Activated naive CD4-positive, alpha-beta T cell (primary cell): ENCODE data around the gene KLC1.
"Not testable (repeated sequence)": the region's sequence is repeated elsewhere in the genome, so short reads cannot be mapped to it uniquely, and the experiment has no call there.

Source experiments
- DNase-seq, 4 experiments: peaks; one replicate each; lab custom pipeline; 2025; lab: John Stamatoyannopoulos, UW

The KLC1 gene

DNA sequence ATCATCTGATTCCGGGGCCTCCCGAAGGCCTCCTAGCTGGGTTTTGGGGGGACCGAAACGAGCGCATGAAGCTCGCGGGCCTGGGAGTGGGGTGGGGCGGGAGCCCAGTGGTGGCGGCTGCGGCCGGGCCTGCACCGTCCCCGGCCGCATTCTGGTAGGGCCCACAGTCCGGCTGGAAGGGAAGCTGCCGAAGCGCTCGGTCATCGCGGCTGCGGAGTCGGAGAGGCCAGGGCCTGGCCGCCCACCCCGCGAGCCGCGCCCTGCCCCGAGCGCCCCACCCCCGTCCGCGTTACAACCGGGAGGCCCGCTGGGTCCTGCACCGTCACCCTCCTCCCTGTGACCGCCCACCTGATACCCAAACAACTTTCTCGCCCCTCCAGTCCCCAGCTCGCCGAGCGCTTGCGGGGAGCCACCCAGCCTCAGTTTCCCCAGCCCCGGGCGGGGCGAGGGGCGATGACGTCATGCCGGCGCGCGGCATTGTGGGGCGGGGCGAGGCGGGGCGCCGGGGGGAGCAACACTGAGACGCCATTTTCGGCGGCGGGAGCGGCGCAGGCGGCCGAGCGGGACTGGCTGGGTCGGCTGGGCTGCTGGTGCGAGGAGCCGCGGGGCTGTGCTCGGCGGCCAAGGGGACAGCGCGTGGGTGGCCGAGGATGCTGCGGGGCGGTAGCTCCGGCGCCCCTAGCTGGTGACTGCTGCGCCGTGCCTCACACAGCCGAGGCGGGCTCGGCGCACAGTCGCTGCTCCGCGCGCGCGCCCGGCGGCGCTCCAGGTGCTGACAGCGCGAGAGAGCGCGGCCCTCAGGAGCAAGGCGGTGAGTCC, at the start of gene KLC1:
Gene KLC1 (plus strand): TSS at position 528 of the 819 bp plus-strand sequence. CDS start 25,354 bp downstream, outside the sequence.
- peak; percentile 67 to 83 (median 74) for DNase-seq

GRCh38 chr14:103581206-103581605, 47.8 kb upstream of the KLC1 start:
- DNase-seq: no peak

DNA sequence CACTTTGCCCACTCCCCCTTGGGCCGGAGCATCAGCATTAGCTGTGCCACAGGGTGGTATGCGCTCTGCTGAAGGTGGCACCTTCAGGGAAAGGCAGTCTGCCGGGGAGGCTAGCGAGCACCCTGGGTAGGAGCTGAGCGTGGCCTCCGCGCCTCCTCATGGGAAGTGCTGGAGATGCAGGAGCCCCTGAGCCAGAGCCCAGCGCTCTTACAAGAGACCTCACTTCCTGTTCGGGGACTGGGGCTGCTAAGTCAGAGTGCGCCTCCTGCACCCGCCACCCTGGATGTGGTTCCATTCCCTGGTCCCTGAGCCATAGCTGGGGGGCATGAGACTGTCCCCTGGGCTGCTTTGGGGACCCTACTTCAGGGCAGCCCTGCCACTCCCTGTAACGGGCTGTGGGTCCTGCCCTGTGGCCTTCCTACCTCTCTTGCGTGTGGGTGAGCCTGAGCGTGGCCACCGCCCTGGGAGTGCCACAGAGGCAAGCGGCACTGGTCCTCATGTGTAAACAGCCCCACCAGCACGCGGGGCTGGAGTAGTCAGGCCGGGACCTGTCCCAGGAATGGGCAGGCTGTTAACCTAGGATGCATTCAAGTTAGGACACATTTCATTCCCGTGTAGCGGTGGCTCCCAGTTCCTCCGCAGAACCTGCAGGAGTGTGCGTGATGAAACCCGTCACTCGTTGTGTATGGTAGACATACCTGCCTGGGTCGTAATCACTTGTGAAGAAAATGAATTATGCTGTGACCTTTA, 46.9 kb upstream of the KLC1 start:
- DNase-seq: no peak

DNA sequence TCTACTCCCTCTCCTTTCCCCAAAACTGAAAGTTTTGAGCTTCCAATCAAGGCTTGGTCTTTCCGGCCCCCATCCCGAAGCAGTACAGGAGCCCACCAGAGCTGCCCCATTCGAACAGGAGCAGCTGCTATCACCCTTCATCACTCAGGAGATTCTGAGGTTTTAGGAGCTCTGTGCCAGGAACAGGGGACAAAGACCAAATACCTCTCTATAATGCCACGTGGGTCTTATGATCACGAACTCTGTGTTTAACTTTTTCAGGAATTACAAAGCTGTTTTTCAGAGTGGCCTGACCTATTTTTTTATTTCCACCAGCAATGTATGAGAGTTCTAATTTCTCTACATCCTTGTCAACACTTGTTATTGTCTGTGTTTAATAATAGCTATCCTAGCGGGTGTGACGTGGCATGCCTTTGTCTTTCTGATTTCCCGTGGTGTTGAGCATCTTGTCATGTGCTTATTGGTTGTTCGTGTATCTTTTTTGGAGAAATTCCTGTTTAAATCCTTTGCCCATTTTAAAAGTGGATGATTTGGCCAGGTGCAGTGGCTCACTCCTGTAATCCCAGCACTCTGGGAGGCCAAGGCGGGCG, 44.6 kb upstream of the KLC1 start:
- no peak for DNase-seq

DNA sequence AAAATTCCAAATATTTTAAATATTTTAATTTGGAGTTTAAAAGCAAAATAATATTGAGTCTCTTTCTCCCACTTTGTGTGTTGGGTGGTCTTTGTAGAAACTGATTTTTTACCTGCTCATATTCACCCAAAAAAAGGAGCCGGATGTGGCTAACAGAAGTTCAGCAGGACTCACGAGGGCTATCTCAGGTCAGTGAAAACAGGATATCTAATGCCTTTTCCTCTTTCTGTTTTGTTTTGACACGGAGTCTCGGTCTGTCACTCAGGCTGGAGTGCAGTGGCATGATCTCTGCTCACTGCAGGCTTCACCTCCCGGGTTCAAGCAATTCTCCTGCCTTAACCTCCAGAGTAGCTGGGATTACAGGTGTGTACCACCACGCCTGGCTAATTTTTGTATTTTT, 35.4 kb upstream of the KLC1 start:
- DNase-seq: no peak

DNA sequence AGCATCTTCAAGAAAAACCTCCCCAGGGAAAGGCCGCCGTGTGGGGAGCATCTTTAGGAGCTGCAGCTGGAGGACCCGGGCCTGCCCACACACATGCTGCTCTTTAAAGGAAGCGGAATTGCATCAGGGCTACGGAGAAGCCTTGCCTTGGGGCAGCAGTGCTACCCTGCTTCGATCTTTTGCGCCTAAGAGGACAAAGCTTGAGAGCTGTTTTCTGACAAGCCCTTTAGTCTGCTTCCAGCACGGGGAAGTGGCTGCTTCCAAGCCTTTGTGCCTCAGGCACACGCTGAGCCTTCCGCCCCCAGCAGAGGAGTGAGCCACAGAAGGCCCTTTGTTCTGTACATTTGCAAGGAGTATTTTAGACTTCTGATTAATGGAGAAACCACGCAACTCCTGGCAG, 34.7 kb upstream of the KLC1 start:
- no peak for DNase-seq

GRCh38 chr14:103597623-103598377, 31.2 kb upstream of the KLC1 start:
- no peak for DNase-seq

DNA sequence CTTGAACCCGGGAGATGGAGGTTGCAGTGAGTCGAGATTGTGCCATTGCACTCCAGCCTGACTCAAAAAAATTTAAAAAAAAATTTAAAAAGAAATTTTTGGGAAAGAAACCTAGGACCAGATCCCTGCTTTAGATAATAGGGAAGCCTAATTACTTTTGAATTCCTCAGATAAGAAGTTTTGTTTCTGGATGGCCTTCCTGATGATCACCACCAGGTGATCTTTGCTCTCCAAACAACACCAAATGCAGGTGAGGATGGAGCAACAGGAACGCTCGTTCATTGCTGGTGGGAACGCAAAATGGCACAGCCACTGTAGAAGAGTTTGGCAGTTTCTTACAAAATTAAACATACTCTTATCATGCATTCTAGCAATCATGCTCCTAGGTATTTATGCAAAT, 28.5 kb upstream of the KLC1 start:
- no peak for DNase-seq

DNA sequence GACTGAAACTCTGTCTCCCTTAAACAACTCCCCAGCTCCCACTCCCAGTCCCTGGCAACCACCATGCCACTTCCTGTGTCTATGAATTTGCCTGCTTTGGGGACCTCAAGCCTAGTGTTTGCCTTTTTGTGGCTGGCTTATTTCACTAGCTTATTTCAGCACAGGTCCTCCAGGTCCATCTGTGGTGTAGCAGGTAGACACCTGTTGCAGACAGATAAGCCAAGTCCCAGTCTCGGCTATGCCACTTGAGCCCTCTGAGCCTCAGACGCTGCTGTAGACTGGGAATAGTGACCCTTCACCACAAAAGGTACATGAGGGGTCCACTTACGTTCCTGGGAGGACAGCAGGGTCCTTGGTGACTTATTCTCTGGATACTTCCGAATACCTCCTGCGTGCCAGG, 24.4 kb upstream of the KLC1 start:
- no peak for DNase-seq

- DNase-seq: peak in 1 of 4 experiments; percentile 11
Observed at GRCh38 chr14:103606963-103607668, 21.9 kb upstream of the KLC1 start.

DNA sequence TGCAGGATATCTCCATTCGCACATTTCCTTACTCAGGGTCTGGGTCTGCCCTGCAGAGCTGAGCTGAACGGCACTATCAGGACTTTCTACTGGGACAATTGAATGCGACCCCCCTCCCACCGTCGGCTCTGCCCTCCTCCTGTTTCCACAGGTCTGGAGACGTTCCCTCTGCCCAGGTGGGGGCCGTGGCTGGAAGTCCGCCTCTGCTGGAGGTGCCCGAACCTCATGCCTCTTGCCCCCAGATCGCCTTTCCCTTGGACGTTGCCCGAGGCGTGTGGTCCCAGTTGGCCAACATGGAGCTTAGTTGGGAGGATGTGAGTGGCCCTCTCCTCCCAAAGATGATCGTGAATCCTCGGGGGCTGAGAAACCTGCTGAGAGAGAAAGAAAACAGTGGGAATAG, 21.2 kb upstream of the KLC1 start:
- DNase-seq: no peak

- DNase-seq: not testable (repeated sequence)
Observed at GRCh38 chr14:103609081-103609480, 19.9 kb upstream of the KLC1 start.

GRCh38 chr14:103611215-103611614, 17.8 kb upstream of the KLC1 start:
- no peak for DNase-seq

DNA sequence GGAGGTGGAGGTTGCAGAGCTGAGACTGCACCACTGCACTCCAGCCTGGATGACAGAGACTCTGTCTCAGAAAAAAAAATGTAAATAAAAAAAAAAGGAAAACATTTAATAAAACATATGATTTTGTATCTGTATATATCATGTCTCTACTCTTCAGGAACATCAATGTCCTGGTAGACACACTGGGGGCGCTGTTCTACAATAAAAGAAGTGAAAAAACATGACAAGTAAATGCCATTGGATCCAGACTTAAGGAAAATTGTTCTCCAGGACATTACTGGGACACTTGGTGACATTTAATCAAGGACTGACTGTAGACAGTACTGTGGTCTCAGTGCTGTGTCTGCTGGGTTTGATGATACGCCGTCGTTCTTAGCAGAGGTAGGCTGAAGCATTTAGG, 15.5 kb upstream of the KLC1 start:
- no peak for DNase-seq

DNA sequence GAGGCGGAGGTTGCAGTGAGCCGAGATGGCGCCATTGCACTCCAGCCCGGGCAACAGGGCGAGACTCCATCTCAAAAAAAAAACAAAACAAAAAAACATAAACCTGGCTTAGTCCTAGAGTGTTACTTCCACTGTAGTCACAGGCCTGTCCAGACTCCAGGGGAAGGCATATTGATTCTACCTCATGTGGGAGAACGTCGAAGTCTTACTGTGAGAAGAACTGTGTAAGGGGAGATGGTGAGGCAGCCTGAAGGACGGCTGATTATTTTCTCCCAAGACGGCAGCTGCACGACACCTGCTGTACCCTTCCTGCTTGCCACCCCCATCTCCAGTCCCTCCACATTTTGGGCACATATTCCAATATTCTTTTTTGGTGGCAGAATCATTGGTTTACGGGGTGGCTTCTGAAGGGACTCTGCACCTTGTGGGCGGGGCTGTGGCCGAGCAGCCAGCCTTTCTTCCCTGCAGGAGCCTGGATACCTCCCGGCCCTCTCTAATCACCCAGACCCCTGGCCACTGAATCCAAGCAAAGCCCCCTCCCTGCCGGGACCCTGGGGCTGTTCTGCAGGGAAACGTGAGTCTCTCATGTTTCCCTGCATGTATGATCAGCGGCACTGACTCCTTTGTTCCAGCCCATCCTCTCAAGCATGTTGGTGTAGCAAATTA, 12.2 kb upstream of the KLC1 start:
- DNase-seq: no peak

GRCh38 chr14:103619057-103619456, 10.0 kb upstream of the KLC1 start:
- DNase-seq: no peak

GRCh38 chr14:103621860-103622259, 7.2 kb upstream of the KLC1 start:
- DNase-seq: no peak

GRCh38 chr14:103623308-103623707, 5.7 kb upstream of the KLC1 start:
- no peak for DNase-seq

DNA sequence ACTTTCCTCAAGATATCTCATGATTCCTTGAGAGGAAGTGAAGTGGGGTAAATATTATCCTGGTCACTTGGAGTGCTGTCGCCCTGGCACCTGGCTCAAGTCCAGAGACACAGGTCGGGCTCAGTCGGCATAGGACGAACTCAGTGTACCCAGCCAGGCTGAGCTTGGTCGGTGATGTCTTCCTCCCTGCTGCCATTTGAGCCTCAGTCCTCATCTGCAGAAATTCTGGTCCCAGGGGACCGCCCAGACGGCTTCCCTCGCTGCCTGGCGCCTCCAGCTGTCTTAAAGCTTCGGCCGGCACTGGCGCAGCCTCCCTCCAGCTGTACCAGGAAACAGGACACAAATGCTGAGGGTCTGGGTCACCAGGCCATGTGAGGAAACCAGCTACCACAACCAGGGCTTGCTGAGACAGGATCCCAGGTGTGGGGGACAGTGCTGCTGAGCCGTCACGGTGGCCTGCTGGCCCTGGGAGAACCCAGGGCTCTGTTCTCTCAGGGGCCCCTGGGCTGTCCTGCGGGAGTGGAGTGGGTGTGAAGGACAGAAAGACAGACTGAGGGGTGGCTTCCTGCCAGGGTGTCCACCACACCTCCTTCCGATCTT, 5.0 kb upstream of the KLC1 start:
- no peak for DNase-seq

- no peak for DNase-seq
Observed at GRCh38 chr14:103624860-103625259, 4.2 kb upstream of the KLC1 start.
